Measurements from ENCODE around the gene NASP. TPM values are rescaled to one million over a fixed set of nuclear protein-coding genes. Genes with fewer than 3 reads are reported as not detected.
"Not testable (repeated sequence)": the region's sequence is repeated elsewhere in the genome, so short reads cannot be mapped to it uniquely, and the experiment has no call there.

The NASP gene
- total RNA-seq, 1 donor from 2014 or later: 269 TPM

DNA sequence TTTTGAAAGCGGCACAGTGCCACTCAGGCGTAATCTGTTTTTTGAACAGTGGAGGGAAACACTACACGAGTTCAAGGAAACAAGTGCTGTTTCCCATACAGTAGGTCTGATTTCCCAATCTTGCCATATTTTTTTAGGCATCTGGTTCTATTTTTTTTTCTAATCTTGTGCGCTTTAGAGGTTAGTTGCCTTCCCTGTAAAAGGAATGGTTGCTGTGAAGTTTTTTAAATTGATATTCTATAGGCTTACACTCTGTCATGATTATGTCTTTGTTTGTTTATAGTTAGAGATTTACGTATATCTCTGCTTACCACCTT lies 1.2 kb downstream of the NASP start:
- Mint-ChIP-seq H3K27me3 (no peaks in the 10 kb centered on the region), H3K36me3 (peaks cover 4% of the 10 kb centered on the region), H3K9me3 (no peaks in the 10 kb centered on the region), H3K27ac (peak overlapping the region; percentile 99), H3K4me1 (ENCODE audit: unreplicated experiment) (peaks cover 7% of the 10 kb centered on the region), H3K4me3 (peak overlapping the region; percentile 98)
- no peak for DNase-seq (ENCODE audit: extremely low spot score, unreplicated experiment)
- TF ChIP-seq CTCF (conservative IDR thresholded peaks at IDR 0.05): peak; percentile 34

DNA sequence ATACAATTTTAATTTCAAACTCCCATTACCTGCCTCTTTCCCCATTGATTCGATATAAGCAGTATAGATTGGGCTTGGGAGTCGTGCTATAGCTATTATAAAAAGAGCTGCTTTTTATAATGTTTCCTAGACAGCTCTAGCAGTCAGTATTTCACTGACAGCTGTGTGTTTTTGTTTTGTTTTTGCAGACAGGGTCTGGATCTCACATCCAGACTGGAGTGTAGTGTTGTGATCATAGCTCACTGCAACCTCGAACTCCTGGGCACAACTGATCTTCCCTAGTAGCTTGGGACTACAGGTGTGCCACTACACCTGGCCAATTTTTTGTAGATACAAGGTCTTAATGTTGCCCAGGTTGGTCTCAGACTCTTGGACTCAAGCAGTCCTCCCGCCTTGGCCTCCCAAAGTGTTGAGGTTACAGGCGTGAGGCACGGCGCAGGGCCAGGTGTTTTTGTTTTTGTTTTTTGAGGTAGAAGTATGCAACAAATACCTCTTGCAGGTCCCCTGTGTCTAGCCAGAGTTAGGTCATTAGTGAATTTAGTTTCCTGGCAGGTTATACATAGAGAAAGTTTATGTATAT lies 1.7 kb downstream of the NASP start:
- Mint-ChIP-seq H3K4me1 (ENCODE audit: unreplicated experiment) (peaks cover 7% of the 10 kb centered on the region), H3K9me3 (no peaks in the 10 kb centered on the region), H3K36me3 (peaks cover 4% of the 10 kb centered on the region), H3K27me3 (no peaks in the 10 kb centered on the region), H3K27ac (peak overlapping the region; percentile 99), H3K4me3 (peak overlapping the region; percentile 98)
- peak; percentile 42 for DNase-seq (ENCODE audit: extremely low spot score, unreplicated experiment)
- no peak for TF ChIP-seq CTCF (conservative IDR thresholded peaks at IDR 0.05)

DNA sequence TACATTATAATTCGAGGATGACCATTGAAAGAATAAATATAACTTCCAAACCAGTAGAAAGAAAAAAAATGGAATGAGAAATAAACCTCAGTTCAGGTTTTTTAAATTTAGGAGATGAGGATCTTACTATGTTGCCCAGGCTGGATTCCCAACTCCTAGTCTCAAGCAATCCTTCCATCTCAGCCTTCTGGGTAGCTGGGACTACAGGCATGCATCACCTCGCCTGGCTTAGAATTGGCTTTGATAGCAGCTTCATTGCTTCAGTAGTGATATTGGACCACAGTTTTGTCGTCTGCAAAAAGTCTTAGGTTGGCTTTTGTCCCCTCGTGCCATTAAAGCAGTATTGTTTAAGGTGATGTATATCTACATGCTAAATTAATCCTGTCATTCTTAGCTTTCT lies 2.9 kb downstream of the NASP start:
- no peaks in the 10 kb centered on the region for H3K9me3 Mint-ChIP-seq
- peaks cover 4% of the 10 kb centered on the region for H3K36me3 Mint-ChIP-seq
- H3K4me3 Mint-ChIP-seq: peak overlapping the region; percentile 98
- TF ChIP-seq CTCF (conservative IDR thresholded peaks at IDR 0.05): no peak
- peaks cover 7% of the 10 kb centered on the region for H3K4me1 Mint-ChIP-seq (ENCODE audit: unreplicated experiment)
- no peaks in the 10 kb centered on the region for H3K27me3 Mint-ChIP-seq
- DNase-seq (ENCODE audit: extremely low spot score, unreplicated experiment): no peak
- peak overlapping the region; percentile 18 for H3K27ac Mint-ChIP-seq

- H3K36me3 Mint-ChIP-seq: peaks cover 4% of the 10 kb centered on the region
These were observed 6.0 kb downstream of the NASP start for GRCh38 chr1:45589861-45590260.

GRCh38 chr1:45594412-45594811 lies 10.6 kb downstream of the NASP start:
- peaks cover 3% of the 10 kb centered on the region for H3K4me1 Mint-ChIP-seq (ENCODE audit: unreplicated experiment)
- H3K27ac Mint-ChIP-seq: no peak overlapping the region
- no peak overlapping the region for H3K4me3 Mint-ChIP-seq
- H3K9me3 Mint-ChIP-seq: no peaks in the 10 kb centered on the region
- peaks cover 13% of the 10 kb centered on the region for H3K36me3 Mint-ChIP-seq
- no peaks in the 10 kb centered on the region for H3K27me3 Mint-ChIP-seq
- TF ChIP-seq CTCF (conservative IDR thresholded peaks at IDR 0.05): no peak
- no peak for DNase-seq (ENCODE audit: extremely low spot score, unreplicated experiment)

More at GRCh38 chr1:45589861-45590260, 6.0 kb downstream of the NASP start:
- no peaks in the 10 kb centered on the region for H3K9me3 Mint-ChIP-seq
- H3K27ac Mint-ChIP-seq: no peak overlapping the region
- H3K4me1 Mint-ChIP-seq (ENCODE audit: unreplicated experiment): peaks cover 3% of the 10 kb centered on the region
- TF ChIP-seq CTCF (conservative IDR thresholded peaks at IDR 0.05): no peak
- H3K27me3 Mint-ChIP-seq: no peaks in the 10 kb centered on the region
- DNase-seq (ENCODE audit: extremely low spot score, unreplicated experiment): no peak
- no peak overlapping the region for H3K4me3 Mint-ChIP-seq

DNA sequence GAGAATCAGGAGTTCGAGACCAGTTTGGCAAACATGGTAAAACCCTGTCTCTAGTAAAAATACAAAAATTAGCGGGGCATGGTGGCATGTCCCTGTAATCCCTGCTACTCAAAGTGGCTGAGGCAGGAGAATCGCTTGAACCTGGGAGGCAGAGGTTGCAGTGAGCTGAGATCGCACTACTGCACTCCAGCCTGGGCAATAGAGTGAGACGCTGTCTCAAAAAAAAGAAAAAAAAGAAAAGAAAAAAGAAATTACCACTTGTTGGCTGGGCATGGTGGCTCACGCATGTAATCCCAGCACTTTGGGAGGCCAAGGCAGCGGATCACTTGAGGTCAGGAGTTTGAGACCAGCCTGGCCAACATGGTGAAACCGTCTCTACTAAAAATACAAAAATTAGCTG lies 12.9 kb downstream of the NASP start:
- DNase-seq (ENCODE audit: extremely low spot score, unreplicated experiment); H3K4me3 Mint-ChIP-seq; H3K9me3 Mint-ChIP-seq; H3K27ac Mint-ChIP-seq; H3K27me3 Mint-ChIP-seq: not testable (repeated sequence)
- Mint-ChIP-seq H3K36me3 (peaks cover 29% of the 10 kb centered on the region), H3K4me1 (ENCODE audit: unreplicated experiment) (peaks cover 19% of the 10 kb centered on the region)

Data from type B pancreatic cell (in vitro differentiated cells).